Epidermal melanocyte (primary cell): ENCODE data around the gene MYL4.
"Not testable (repeated sequence)": the region's sequence is repeated elsewhere in the genome, so short reads cannot be mapped to it uniquely, and the experiment has no call there.

Experiments
- DNase-seq: peaks from one replicate; pipeline ENCODE4 v3.0.0; 2011; ENCODE audit warnings: low spot score; ENCODE audit not compliant: insufficient read length

Gene MYL4

DNA sequence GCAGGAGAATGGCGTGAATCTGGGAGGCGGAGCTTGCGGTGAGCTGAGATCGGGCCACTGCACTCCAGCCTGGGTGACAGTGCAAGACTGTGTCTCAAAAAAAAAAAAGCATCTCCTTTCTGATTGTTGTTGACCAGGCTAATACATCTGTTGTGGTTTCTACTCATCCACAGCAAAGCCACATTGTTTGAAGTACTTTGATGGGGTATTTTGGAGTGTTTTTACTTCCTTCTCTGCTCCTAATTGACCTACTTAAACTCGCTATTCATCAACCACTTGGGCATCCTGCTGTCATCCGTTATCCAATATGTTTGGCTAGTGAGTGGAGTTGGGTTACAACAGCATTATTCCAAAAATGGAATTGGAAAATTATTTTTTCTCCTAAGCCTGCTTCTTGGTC, 16.6 kb upstream of the MYL4 start:
- DNase-seq: no peak

DNA sequence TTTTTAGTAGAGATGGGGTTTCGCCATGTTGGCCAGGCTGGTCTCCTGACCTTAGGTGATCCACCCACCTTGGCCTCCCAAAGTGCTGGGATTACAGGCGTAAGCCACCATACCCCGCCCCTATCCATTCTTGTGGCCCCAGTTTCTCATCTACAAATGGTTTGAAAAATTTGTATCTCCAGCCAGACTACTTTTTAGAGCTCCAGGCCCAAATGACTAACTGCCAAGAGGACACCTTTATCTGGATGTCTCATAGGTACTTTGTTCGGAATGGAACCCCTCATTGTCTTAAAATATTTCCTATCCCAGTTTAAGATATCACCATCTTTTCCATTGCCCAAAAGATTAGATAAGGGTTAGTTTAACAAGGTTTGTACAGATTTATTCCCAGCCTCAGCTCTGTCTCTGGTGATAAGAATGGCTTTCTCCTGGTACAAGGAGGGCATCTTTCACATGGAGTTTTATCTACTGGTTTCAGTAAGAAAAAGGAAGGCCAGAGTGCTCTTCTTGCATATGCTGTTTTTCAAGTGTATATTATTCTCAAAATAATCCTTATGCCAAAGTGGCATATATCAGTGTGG, 15.1 kb upstream of the MYL4 start:
- no peak for DNase-seq

DNA sequence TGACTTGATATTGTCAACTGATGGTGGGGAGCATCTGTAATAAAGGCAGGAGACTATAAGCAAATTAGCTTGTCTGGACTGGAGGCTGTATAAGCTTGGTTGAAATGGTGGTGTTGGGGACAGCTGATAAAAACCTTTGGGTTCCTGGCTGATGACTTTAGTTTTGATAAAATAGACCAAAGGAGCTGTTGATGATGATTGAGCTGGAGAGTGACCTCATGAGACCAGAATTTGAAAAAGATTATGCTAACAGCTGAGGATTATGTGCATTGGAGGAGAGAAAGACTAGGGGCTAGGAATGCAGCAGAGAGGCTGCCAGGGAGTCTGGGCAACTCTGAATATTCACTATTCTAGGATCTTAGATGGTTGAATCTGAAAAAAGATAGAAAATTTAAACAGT, 11.3 kb upstream of the MYL4 start:
- no peak for DNase-seq

DNA sequence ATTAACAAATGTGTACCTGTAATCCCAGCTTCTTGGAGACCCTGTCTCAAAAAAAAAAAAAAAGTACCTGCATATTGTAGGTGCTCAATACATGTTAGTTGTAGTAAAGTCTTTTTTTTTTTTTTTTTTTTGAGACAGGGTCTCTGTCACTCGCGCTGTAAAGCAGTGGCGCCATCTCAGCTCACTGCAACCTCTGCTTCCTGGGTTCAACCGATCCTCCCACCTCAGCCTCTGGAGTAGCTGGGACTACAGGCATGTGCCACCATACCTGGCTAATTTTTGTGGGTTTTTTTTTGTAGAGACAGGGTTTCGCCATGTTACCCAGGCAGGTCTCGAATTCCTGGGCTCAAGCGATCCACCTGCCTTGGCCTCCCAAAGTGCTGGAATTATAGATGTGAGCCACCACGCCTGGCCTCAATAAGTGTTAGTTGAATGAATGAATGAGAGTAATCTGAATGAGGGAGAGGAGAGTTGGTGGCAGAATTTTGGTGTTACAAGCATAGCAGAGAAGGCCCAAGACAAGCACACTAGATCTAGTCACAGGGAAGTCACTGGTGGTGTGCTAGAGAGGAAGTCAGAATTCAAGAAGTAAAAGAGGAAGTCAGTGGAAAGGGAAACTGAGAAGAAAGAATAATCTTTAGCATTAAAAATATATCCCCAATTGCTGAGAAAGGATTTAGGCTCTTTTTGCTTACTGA, 9.4 kb upstream of the MYL4 start:
- no peak for DNase-seq

GRCh38 chr17:47200325-47200664, 8.9 kb upstream of the MYL4 start:
- DNase-seq: no peak

DNA sequence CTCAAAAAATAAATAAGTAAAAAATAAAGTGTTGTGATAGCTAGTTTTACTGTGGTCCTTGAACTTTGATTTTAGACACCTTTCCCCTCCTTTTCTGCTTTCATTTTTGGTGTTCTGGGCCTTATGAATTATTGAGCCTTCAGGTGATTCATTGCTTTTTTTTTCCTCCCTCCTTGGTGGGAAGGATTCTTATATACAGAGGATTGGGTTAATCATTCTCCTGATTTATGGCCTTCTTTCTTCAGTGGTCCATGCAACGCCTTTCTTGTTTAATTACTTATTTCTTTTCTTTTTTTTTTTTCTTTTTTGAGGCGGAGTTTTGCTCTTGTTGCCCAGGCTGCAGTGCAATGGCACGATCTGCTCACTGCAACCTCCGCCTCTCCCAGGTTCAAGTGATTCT, 8.0 kb upstream of the MYL4 start:
- no peak for DNase-seq

GRCh38 chr17:47203984-47204721, 5.0 kb upstream of the MYL4 start:
- DNase-seq: no peak

GRCh38 chr17:47204722-47205418, 4.3 kb upstream of the MYL4 start:
- DNase-seq: no peak

DNA sequence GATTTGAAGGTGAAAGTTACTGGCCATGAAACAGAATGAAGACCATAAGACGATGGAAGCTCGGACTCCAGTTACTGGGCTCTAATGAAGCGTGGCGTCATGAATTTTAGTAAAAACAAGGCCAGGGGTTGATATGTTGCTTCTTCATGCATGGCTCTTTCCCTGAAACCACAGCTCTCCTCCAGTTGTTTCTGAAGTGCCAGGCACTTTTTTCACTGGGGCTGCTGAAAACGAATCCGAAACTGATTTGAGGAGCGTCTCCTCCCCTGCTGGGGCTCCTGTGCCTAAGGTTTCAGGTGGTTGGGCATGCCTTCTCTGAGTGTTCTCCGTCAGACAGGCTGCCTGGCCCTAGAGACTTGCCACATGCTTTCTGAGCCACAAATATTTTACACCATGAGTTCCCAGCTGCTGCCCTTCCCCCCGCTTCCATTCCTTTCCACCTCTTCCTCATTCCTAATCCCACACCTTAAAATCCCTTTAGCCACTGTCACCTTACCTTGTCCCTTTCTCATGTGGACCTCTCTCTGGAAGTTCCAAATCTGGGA, 3.7 kb upstream of the MYL4 start:
- DNase-seq: no peak

GRCh38 chr17:47207143-47208067, 1.7 kb upstream of the MYL4 start:
- DNase-seq: no peak

- DNase-seq: no peak
Observed at GRCh38 chr17:47209499-47209898, 351 bp downstream of the MYL4 start.

DNA sequence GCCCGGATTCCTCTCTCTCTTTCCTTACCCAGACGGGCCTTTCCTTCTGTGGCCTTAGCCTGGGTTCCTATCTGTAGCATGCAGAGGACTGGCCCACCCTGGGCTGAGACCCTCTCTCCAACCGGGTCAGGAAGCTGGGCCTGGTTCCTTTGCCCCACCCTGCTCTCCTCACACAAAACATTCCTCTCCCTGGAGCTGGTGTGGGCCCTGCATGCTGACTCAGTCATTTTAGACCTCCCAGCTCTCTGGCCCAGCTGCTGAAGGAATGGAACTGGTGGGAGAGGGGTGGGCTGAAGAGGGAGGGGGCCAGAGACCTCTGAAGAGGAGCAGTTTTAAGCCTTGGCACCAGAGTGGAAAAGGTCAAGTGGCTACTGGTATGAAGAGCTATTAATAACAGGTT, 957 bp downstream of the MYL4 start:
- no peak for DNase-seq

DNA sequence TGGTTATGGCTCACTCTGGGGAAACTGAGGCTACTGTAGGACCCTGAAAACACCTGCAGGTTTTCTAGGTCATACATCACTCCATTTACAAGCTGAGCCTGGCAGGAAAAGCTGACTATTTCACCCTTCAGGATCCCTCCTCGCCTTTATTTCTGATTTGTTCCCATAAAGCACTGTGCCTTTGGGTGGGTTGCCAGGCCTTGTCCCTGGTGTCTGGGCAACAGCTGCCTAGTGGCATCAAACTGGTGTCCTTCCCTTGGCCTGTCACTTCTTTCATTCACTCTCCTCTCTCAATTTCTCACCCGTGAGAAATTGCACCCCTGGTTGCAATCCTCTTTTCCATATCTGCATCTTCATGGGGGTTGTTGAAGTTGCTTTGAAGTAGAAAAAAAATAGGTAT, 1.6 kb downstream of the MYL4 start:
- DNase-seq: no peak

DNA sequence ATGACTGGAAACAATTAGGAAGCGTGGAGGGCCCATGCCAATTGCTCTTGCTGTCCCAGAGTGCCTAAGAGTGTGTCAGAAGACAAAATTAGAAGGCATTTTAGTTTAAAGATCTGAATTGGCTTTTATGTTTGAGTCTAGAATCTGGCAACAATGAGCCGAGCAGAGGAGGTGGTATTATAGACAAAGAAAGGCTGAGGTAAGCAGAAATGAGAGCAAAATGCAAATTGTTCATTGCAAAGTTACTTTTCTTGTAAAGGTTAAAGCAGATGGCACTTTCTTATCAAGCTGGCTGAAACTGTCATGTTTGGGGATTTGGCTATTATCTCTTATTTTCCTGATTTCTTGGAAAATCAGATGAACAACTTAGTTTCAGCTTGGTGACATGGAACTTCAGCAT, 3.3 kb downstream of the MYL4 start:
- DNase-seq: no peak

DNA sequence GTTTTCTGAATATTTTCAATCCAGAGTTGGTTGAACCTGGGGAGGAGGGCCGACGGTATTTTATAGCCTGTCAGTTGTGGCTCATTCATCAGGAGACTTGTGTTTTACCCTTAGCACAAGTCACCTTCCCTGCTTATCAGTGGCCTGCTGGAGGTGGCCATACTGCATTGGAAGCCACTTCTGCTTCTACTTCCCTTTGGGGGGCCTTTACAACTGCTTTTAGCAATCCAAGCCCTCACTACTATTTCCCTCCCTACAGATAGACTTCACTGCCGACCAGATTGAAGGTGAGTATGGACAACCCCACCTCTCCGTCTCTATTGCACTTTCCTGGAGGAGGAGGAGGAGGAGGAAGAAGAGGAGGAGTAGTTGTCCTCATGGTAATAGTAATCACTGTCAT, 4.4 kb downstream of the MYL4 start:
- no peak for DNase-seq

DNA sequence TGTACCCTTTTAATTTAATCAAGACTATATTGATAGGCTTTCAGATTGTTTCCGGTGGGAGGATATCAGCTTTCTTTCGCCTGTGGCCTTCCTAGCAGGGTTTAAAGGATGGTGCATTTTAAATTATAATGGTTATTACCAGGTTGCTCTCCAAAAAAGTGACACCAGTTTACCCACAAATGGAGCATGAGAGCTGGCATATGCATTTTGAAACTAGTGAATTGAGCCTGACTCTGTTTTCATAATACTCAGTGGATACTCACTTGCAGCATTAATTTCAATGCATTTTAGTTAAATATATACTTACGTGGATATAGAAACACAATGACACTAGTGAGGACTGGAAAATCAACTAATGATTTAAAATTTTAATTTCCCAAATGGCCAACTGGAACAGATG, 5.8 kb downstream of the MYL4 start:
- no peak for DNase-seq

DNA sequence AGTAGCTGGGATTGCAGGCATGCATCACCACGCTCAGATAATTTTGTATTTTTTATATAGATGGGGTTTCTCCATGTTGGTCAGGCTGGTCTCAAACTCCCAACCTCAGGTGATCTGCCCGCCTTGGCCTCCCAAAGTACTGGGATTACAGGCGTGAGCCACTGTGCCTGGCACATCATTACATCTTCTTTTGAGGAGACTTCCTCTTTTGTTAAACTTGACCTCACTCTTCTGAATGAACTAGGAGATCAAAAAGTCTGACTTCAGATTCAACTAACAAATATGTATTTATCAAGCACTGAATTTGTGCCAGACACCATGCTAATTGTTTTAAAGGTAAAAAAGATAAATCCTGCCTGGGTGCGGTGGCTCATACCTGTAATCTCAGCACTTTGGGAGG, 7.7 kb downstream of the MYL4 start:
- not testable (repeated sequence) for DNase-seq

GRCh38 chr17:47217279-47217678, 8.1 kb downstream of the MYL4 start:
- not testable (repeated sequence) for DNase-seq

DNA sequence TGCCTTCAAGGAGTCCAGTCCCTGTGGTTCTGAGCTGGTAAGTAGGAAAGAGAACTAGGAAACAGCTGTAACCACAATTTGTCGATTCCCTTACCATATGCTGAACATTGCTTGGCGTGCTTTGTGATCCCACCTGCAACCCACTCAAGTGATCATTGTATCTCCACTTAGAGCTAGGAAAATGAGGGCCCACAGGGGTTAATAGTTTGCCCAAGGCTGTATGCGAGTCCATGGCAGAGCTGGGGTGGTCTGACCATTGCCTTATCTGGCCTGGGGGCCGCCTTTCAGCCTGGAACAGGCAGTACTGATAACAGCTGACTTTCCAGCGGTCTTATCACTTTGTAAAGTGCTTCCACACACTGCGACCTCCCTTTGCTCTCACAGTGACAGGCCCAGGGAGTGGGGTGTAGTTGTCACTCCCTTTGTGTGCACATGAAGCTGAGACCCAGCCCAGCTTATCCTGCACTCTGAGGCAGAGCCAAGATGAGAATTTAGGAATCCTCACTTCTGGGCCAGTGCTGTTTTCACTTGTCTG, 9.8 kb downstream of the MYL4 start:
- DNase-seq: no peak

DNA sequence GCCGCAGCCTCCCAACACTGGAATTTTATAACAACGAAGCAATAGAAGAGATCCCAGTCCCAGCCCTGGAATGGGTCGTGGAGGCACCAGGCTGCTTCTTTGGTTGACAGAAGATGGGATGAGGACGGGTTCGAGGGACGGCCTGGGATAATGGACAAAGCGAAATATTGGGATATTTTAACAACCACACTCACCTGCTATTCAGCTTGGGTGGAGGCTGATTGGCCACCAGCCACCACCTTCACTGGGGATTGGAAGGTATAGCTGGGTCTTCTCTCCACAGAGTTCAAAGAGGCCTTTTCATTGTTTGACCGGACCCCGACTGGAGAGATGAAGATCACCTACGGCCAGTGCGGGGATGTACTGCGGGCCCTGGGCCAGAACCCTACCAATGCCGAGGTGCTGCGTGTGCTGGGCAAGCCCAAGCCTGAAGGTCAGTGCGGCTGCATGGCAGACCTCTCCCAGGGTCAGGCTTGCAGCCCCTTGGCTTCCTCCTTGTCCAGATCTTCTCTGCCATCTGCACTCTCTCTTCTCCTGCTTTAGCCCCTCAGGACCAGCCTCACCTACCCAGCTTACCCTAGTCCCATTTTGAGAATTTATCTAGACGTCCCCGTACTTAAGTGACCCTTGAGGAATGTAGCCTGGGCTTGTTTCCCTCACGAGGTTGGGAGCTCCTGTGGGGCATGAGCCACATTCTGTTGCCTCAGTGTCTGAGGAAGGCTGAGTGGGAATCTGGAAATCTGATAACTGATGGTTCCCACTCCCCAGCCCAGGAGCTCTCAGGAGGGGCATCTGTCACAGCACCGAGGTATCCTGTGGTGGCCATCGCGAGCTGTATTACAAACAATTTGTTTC, 10.7 kb downstream of the MYL4 start:
- DNase-seq: no peak
